HG03280 (cell line): Measurements from ENCODE around the gene NAALADL2.
"Not testable (repeated sequence)": the region's sequence is repeated elsewhere in the genome, so short reads cannot be mapped to it uniquely, and the experiment has no call there.

Experiments used
- ATAC-seq: cut with Tn5 transposase; IDR thresholded peaks from one replicate; pipeline ENCODE4 v1.9.1; 2021; ENCODE audit warnings: mild to moderate bottlenecking, moderate library complexity; ENCODE audit not compliant: unreplicated experiment

NAALADL2 gene

DNA sequence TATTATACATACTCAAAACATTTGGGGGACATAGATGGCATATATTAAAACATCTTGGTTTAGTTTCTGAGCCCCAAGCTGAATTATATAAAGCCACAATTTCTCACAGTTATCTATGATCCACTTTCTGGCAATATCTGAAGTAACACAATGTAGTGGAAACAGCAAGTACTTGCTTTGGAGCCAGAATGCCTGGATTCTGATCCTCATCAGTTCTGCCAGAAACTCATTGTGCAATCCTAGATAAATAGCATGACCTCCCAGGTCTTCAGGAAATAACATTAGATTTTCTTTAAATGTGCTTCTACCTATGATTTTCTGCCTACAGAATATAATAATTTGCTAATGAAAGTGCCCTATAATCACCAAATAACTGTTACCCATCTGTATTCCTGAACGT is 544.9 kb downstream of the NAALADL2 start:
- ATAC-seq: no peak

- no peak for ATAC-seq
Observed at GRCh38 chr3:175404621-175405020, 545.5 kb downstream of the NAALADL2 start.

- ATAC-seq: no peak
Observed at GRCh38 chr3:175410251-175410650, 551.1 kb downstream of the NAALADL2 start.

- ATAC-seq: no peak
Observed at GRCh38 chr3:175411405-175411804, 552.3 kb downstream of the NAALADL2 start.

DNA sequence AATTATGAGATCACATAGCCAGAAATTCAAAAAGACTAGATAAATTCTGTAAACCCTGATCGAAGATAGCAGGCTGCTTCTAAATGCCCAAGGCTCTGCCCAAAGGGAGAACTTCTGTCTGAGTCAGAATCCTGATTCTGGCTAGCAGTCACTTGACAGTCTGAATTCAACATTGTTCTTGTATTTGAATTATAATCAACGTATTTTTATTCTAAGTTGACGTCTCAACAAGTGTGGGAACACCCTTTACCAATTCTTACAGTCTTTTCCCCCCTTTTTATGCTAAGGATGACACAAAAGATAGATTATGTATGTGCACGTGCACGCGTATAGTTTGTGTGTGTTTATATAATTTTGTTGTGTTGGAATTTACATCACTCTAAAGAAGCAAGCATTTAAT is 552.8 kb downstream of the NAALADL2 start:
- ATAC-seq: no peak

- ATAC-seq: no peak
Observed at GRCh38 chr3:175413926-175414325, 554.8 kb downstream of the NAALADL2 start.

DNA sequence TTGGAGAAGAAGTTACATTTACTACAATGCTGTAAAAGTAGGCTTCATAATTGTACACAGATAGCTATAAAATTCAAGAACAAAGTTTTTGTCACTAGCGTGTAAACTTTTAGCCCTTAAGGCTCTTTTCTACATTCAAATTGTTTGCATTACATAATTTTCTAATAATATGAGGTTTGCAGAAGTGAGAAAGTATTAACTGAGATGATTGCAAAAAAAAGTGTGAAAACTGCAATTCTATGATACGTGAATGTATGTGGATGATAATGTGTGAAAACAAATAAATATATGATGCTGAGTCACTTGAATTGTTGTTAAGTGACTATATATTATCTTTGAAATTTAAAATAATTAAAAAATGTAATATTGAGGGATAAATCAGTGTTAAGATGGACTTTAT is 557.5 kb downstream of the NAALADL2 start:
- ATAC-seq: no peak

DNA sequence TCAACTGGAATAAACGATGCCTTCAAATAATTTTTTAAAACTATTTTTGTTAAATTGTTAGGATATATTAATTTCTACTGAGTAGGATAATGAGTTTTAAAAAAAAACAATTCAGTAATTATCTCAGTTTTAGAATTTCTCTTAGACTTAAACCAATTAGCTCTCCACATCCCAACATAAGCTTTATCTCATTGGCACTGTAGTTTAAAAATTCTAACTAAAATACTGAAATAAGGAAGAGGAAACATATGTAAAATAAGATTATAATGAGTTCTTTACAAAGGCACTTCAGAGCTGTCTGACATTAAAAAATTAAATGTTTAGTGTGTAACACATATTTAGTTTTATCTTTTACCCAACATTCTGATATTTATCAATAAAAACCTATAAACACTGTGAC is 558.3 kb downstream of the NAALADL2 start:
- no peak for ATAC-seq

DNA sequence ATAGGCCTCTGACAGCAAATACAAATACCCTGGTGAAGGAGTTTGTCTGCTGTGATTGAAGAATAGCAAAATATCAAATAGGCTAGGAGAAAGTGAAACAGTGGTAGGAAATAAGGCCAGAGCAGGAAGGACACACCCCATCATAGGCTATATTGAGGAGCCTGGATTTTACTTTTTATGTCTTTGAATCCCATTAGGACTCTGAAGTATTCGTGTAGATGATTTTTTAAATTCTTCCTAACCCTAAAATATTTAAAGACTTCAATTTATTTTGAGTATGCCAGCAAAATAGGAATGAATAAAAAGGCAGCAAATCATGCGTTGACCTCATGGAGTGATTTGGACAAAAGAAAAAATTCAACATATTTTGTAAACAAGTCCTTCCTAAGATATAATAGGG is 562.8 kb downstream of the NAALADL2 start:
- no peak for ATAC-seq

GRCh38 chr3:175422744-175423143 is 563.6 kb downstream of the NAALADL2 start:
- no peak for ATAC-seq

GRCh38 chr3:175423848-175424247 is 564.7 kb downstream of the NAALADL2 start:
- ATAC-seq: not testable (repeated sequence)

DNA sequence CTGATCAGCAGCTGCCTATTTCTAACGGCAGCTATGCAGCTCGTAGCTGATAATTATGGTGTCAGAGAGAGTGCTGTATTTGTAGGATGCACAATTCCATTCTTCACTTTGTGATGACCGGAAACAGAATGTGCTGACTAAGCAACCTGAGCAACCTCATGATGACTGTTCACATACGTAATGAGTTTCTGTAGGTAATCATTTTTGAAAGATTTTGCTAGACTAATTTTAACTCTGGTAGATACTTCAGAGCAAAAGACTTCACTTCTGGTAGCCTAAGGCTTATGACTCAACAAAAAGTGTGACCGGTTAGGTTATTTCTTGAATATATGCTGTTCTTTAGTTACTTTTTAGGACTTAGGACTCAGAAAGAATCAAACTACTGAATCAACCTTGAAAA is 567.7 kb downstream of the NAALADL2 start:
- ATAC-seq: no peak

DNA sequence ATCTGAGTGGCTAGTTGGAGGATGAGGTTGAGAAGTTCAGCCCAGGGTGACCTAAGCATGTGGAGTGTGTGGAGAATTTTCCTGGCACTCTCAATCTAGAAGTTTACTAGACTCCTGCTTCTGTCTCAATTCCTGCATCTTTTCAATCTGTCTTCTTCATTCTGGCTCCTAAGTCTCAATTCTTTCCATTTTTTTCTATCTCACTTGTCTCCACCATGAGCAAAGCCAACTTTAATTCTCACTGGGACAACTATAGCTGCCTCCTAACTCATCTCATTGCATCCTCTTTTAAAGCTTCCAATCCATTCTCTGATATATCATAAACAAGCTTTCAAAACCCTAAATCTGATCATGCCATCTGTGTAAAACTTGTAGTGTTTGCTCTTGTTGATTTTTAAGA is 569.3 kb downstream of the NAALADL2 start:
- ATAC-seq: no peak

DNA sequence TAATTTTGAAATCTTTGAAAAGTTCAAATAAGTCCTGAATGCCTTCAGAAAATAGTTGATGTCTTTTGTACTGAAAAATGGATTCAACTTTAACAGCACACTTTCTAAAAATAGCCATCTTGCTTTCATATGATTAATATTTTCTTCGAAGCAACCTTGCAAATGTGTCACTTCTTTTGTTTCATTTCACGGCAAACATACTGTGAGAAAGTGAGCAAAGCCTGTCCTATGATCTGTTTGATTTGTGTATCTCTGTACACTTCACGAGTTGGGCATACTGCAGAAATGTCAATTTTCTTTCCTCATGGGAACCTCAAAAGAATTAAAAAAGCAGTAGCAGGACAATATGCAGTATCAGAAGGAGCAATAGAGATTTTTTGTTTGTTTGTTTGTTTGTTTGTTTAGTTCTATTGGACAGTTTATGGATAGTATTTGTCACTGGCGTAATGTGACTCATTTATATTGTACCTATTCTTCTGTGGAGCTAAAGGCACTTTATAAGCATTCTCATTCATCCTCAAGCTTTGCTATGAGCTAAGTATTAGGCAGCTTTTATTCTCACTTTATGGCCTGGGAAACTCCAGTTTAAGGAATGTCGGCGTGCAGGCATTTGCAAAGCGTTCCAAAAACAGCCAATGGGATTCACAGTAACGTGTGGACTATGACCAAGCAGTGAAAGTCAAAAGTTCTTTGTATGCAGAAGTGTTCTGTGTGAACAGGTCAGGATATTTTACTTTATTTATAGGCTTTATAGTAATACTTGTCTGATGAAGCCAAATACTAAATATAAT is 572.0 kb downstream of the NAALADL2 start:
- no peak for ATAC-seq

GRCh38 chr3:175432376-175433025 is 573.4 kb downstream of the NAALADL2 start:
- no peak for ATAC-seq

GRCh38 chr3:175433026-175433674 is 574.0 kb downstream of the NAALADL2 start:
- ATAC-seq: no peak

- ATAC-seq: no peak
Observed at GRCh38 chr3:175434561-175434960, 575.4 kb downstream of the NAALADL2 start.

DNA sequence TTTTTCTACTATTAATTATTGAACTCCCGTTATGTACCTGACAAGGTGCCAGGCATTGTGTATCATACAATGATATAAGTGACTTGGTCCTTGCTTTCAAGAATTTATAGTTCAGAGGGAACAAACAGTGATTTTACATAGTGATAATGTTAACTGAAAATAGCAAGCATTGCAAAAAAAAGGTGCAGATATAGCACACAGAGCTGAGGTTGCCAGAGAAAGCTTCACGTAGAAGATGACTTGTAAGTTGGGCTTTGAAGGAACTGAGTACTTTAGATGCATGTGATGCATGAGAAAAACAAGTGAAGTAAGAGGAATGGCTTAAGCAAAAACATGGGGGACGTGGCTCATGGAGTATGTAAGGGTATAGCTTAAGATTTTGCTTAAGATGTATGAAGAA is 584.5 kb downstream of the NAALADL2 start:
- no peak for ATAC-seq

DNA sequence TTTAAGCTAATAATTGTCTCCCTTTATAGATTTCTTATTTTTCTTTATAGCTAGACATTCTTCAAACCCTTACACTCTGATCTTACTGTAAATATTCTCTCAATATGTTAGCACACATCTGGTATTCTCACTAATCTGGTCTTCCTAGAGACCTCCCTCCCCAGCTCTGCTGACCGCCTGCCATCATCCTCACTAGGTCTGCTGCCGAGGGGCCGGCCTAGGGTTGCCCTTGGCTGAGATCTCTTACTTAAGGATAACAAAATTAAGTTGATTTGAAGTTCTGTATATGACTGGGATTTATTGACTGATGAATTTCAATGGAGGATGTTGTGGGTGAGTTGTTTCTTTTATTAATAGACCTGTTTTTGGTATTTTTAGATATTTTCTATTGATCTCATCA is 586.6 kb downstream of the NAALADL2 start:
- ATAC-seq: no peak

DNA sequence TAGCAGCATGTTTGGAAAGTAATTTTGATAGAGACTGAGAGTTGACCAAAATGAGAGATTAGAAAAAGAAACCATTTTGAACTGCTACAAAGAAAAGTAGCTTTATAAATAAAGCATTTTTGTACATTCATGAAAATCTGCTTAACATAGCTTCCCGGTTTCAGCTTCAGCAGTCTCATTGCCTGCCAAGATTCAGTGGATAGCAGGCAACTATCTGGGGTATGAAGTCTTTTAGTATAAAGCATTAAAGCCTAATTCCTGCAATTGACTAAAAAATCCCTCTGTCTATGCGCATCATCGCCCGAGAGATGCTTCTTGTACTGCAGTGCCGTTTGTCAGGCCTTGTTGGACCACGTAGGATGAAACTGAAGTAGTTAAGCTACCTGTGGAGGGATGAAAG is 588.4 kb downstream of the NAALADL2 start:
- ATAC-seq: no peak

- ATAC-seq: no peak
Observed at GRCh38 chr3:175453361-175453760, 594.2 kb downstream of the NAALADL2 start.

DNA sequence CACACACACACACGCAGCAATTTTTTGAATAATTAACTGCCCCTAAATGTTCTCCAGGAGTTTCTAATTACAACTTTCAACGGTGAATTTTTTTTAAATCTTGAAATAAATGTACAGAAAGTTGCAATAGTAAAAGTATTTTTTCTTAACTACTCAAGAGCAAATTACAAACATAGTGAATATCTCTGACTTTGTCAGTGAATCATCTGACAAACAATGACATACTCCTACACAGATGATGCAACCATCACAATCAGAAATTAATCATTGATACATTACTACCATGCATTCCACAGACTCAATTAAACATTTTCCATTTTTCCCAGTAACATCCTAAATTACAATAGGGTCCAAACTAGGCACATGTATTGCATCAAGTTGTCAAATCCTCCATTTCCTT is 597.3 kb downstream of the NAALADL2 start:
- ATAC-seq: no peak
